SK-N-SH treated with all-trans-retinoic acid at 6 μM for 48 hours (cell line): ENCODE results near the gene B3GNT3.

ENCODE experiments used
- ARNTL ChIP-seq: fragments of 450-650 bp; formaldehyde crosslinking; IDR thresholded peaks from 2 replicates; pipeline ENCODE4 v1.5.0; 2020; ENCODE audit warnings: low read depth, mild to moderate bottlenecking, moderate library complexity, borderline replicate concordance
- GLIS3 ChIP-seq: fragments of 250-450 bp; sonication (Bioruptor Pico); IDR thresholded peaks from 2 replicates; pipeline ENCODE4 v1.5.0; 2020; ENCODE audit warnings: mild to moderate bottlenecking, moderate library complexity
- SNAI2 ChIP-seq: fragments of 250-450 bp; sonication (Bioruptor Pico); IDR thresholded peaks from 2 replicates; pipeline ENCODE4 v1.5.0; 2020; ENCODE audit warnings: mild to moderate bottlenecking, moderate library complexity
- ZFP30 ChIP-seq: fragments of 450-650 bp; formaldehyde crosslinking; IDR thresholded peaks from 2 replicates; pipeline ENCODE4 v1.5.0; 2022; ENCODE audit warnings: mild to moderate bottlenecking, moderate library complexity
- TF ChIP-seq, protein P1 (sequence below): fragments of 250-450 bp; sonication (Bioruptor Pico); IDR thresholded peaks from 2 replicates; pipeline ENCODE4 v1.8.0; 2020; ENCODE audit warnings: mild to moderate bottlenecking, moderate library complexity, borderline replicate concordance

DNA sequence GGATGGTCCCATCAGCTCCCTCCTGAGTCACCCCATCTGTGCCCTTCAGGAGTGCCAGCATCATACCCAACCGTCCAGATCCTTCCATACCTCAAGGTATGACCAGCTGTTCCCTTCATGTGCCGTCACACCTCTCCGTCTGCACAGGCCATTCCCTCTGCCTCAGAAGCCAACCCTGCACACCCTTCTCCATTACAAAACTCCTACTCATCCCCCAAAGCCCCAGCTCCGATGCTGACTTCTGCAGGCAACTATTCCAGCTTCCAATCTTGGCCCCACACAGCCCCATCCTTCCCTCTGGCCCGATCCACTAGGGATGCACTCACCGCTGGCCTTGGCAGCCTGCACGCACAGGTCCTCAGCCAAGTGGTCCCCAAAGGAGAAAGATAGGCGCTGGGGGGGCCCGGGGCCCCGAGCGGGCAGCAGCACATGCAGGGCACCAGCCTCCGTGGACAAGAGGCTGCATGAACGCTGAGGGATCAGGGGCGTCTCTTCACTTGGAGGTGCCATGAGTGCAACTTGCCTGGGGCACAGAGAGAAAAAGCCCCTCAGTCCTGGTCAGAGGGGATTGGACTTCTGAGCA, 49.1 kb downstream of the B3GNT3 start:
- TF ChIP-seq ZFP30, result no peak
- TF ChIP-seq, protein P1, sequence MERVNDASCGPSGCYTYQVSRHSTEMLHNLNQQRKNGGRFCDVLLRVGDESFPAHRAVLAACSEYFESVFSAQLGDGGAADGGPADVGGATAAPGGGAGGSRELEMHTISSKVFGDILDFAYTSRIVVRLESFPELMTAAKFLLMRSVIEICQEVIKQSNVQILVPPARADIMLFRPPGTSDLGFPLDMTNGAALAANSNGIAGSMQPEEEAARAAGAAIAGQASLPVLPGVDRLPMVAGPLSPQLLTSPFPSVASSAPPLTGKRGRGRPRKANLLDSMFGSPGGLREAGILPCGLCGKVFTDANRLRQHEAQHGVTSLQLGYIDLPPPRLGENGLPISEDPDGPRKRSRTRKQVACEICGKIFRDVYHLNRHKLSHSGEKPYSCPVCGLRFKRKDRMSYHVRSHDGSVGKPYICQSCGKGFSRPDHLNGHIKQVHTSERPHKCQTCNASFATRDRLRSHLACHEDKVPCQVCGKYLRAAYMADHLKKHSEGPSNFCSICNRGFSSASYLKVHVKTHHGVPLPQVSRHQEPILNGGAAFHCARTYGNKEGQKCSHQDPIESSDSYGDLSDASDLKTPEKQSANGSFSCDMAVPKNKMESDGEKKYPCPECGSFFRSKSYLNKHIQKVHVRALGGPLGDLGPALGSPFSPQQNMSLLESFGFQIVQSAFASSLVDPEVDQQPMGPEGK (CRISPR knock-in tag), result no peak
- TF ChIP-seq ARNTL, result no peak
- no peak for TF ChIP-seq SNAI2 (CRISPR knock-in tag)
- no peak for TF ChIP-seq GLIS3 (CRISPR knock-in tag)
